ENCODE measurements around the gene KCNQ5. TPM values are rescaled to one million over a fixed set of nuclear protein-coding genes. Genes with fewer than 3 reads are reported as not detected.

Gene KCNQ5
- total RNA-seq, 1 experiment from 2014 or later: not detected

DNA sequence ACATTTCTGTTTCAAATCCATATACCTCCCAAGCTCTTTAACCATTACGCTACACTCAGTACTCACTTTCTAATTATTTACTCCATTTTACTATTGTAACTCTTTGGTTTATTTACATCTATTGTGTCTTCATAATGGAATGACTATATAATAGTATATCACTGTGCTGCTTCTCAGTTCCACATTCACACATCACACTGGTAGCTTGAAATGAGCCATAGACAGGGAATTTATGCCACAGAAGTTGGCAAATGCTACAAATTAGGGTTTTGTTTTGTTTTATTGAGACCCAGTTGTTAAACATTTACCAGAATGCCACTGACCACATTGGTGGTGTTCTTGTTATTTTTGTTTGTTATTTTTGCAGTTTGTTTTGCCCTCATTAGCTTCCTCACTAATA, 213.9 kb downstream of the KCNQ5 start:
- Histone ChIP-seq H3K27ac (ENCODE audit: low read depth, low read length) (no peak overlapping the region), H2AFZ (ENCODE audit: low read depth, low read length, poor library complexity, severe bottlenecking) (no peak overlapping the region), H3K79me2 (ENCODE audit: insufficient read depth, low read length) (no peaks in the 10 kb centered on the region), H3K4me2 (ENCODE audit: low read length) (no peak overlapping the region), H3K36me3 (ENCODE audit: control insufficient read depth in 1 of 2, insufficient read depth in 2 of 2, low read length in 2 of 2) (no peaks in the 10 kb centered on the region), H3K27me3 (ENCODE audit: insufficient read depth, low read length) (no peaks in the 10 kb centered on the region), H4K20me1 (ENCODE audit: insufficient read depth) (no peaks in the 10 kb centered on the region), H3K4me3 (replicated peaks in 1 of 2; ENCODE audit: low read depth in 1 of 2, low read length in 2 of 2) (no peak overlapping the region), H3K9me3 (ENCODE audit: control insufficient read depth in 1 of 2, insufficient read depth in 1 of 2, low read depth in 1 of 2, low read length in 2 of 2) (no peaks in the 10 kb centered on the region), H3K9ac (ENCODE audit: low read length) (no peak overlapping the region), H3K4me1 (ENCODE audit: control insufficient read depth in 1 of 2, insufficient read depth in 2 of 2, low read length in 2 of 2) (no peaks in the 10 kb centered on the region), H3K9me2 (ENCODE audit: insufficient read depth) (no peaks in the 10 kb centered on the region)
- intact Hi-C loops (cut with micrococcal nuclease): no loop called here
- ChIA-PET POLR2A (no interaction called here), RAD21 (ENCODE audit: low non-redundant PET in 1 of 2, low total read pairs in 2 of 2, uncharacterized antibody in 2 of 2, unreplicated experiment in 2 of 2) (no interaction called here), CTCF (no interaction called here)
- TF ChIP-seq SP1 (IDR thresholded peaks at IDR 0.05; ENCODE audit: low read depth) (no peak), POLR2AphosphoS5 (IDR thresholded peaks at IDR 0.05; ENCODE audit: low read depth, low read length) (no peak), RAD21 (IDR thresholded peaks at IDR 0.05; ENCODE audit: low read depth) (no peak), ELF1 (IDR thresholded peaks at IDR 0.05; ENCODE audit: borderline replicate concordance, low read depth) (no peak), SIN3A (IDR thresholded peaks at IDR 0.05; ENCODE audit: low read depth) (no peak), TCF7L2 (IDR thresholded peaks at IDR 0.05; ENCODE audit: borderline replicate concordance, extremely low read depth, insufficient read depth, insufficient read length) (no peak), YY1 (IDR thresholded peaks at IDR 0.05; ENCODE audit: extremely low read depth, insufficient replicate concordance, low read depth, low read length) (no peak), ZFX (IDR thresholded peaks at IDR 0.05) (no peak), EGR1 (IDR thresholded peaks at IDR 0.05; ENCODE audit: low read depth) (no peak), FOSL1 (IDR thresholded peaks at IDR 0.05; ENCODE audit: low read depth) (no peak), POLR2A (IDR thresholded peaks at IDR 0.05; ENCODE audit: borderline replicate concordance, extremely low read depth, insufficient read depth, insufficient read length) (no peak), CEBPB (IDR thresholded peaks at IDR 0.05; ENCODE audit: low read depth) (no peak), CBX3 (IDR thresholded peaks at IDR 0.05; ENCODE audit: low read depth) (no peak)
- TF ChIP-seq, protein P1, sequence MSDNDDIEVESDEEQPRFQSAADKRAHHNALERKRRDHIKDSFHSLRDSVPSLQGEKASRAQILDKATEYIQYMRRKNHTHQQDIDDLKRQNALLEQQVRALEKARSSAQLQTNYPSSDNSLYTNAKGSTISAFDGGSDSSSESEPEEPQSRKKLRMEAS (IDR thresholded peaks at IDR 0.05): no peak
- TF ChIP-seq, protein P2, sequence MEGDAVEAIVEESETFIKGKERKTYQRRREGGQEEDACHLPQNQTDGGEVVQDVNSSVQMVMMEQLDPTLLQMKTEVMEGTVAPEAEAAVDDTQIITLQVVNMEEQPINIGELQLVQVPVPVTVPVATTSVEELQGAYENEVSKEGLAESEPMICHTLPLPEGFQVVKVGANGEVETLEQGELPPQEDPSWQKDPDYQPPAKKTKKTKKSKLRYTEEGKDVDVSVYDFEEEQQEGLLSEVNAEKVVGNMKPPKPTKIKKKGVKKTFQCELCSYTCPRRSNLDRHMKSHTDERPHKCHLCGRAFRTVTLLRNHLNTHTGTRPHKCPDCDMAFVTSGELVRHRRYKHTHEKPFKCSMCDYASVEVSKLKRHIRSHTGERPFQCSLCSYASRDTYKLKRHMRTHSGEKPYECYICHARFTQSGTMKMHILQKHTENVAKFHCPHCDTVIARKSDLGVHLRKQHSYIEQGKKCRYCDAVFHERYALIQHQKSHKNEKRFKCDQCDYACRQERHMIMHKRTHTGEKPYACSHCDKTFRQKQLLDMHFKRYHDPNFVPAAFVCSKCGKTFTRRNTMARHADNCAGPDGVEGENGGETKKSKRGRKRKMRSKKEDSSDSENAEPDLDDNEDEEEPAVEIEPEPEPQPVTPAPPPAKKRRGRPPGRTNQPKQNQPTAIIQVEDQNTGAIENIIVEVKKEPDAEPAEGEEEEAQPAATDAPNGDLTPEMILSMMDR (IDR thresholded peaks at IDR 0.05 in 2 of 3, conservative IDR thresholded peaks at IDR 0.05 in 1 of 3; ENCODE audit: borderline replicate concordance in 1 of 3, insufficient read depth in 1 of 3, low read depth in 2 of 3, low read length in 2 of 3): no peak
- TF ChIP-seq, protein P3, sequence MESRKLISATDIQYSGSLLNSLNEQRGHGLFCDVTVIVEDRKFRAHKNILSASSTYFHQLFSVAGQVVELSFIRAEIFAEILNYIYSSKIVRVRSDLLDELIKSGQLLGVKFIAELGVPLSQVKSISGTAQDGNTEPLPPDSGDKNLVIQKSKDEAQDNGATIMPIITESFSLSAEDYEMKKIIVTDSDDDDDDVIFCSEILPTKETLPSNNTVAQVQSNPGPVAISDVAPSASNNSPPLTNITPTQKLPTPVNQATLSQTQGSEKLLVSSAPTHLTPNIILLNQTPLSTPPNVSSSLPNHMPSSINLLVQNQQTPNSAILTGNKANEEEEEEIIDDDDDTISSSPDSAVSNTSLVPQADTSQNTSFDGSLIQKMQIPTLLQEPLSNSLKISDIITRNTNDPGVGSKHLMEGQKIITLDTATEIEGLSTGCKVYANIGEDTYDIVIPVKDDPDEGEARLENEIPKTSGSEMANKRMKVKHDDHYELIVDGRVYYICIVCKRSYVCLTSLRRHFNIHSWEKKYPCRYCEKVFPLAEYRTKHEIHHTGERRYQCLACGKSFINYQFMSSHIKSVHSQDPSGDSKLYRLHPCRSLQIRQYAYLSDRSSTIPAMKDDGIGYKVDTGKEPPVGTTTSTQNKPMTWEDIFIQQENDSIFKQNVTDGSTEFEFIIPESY (IDR thresholded peaks at IDR 0.05; ENCODE audit: extremely low read depth, insufficient replicate concordance, low read length): no peak
- DNase-seq (ENCODE audit: low read depth, low spot score): no peak
- no TSS peak for BruUV-seq (replicated peaks)
- ATAC-seq: no peak

All from HCT116 (cell line).